CD4-positive, alpha-beta memory T cell (primary cell): ENCODE measurements around the gene TPRN. TPM values are rescaled to one million over a fixed set of nuclear protein-coding genes. Genes with fewer than 3 reads are reported as not detected.
A peak's percentile ranks its signal among the peaks of the same experiment; 100 is the strongest.

ENCODE experiments used
- CTCF ChIA-PET: fragments of 350-600 bp; sonication (Branson Sonifier 250); formaldehyde crosslinking; loops from one replicate; lab custom pipeline; 2021; ENCODE audit warnings: inconsistent platforms; ENCODE audit not compliant: partially characterized antibody; lab: Charles Lee
- POLR2A ChIA-PET: fragments of 350-600 bp; sonication (Branson Sonifier 250); formaldehyde crosslinking; loops from one replicate; lab custom pipeline; 2021; ENCODE audit not compliant: partially characterized antibody; lab: Charles Lee
- DNase-seq, 5 donors: peaks; one replicate each; pipeline versions ENCODE4 v3.0.0 to v3.0.0-alpha.2; 2020 to 2022; ENCODE audit warnings: mixed read lengths in 1 of 5
- H3K27ac ChIP-seq: one replicate; pipeline ENCODE4 v1.7.0; 2013; ENCODE audit warnings: low read depth, low read length
- H3K27me3 ChIP-seq: 2 replicates; pipeline ENCODE4 v1.7.0; 2013; ENCODE audit warnings: mild to moderate bottlenecking, low read length, moderate library complexity; ENCODE audit not compliant: insufficient read depth
- H3K36me3 ChIP-seq: 2 replicates; pipeline ENCODE4 v1.7.0; 2013; ENCODE audit warnings: mild to moderate bottlenecking, low read length, moderate library complexity; ENCODE audit not compliant: insufficient read depth
- H3K4me1 ChIP-seq: 2 replicates; pipeline ENCODE4 v1.7.0; 2013; ENCODE audit warnings: mild to moderate bottlenecking, low read length, moderate library complexity; ENCODE audit not compliant: insufficient read depth
- H3K4me3 ChIP-seq, 2 donors: one replicate each; pipeline ENCODE4 v1.7.0; 2013; ENCODE audit warnings: low read length in 2 of 2, mild to moderate bottlenecking in 1 of 2
- H3K9me3 ChIP-seq, 2 donors: one replicate each; pipeline ENCODE4 v1.7.0; 2013; ENCODE audit warnings: low read length in 2 of 2, control low read depth in 1 of 2; ENCODE audit not compliant: control insufficient read depth in 1 of 2
- H3K27ac Mint-ChIP-seq, 7 donors: one replicate each; pipeline ENCODE4 v1.8.0; 2020 to 2021; ENCODE audit warnings: mixed read lengths in 7 of 7, mild to moderate bottlenecking in 6 of 7, inconsistent platforms in 3 of 7, moderate library complexity in 3 of 7
- H3K27me3 Mint-ChIP-seq, 2 donors: one replicate each; pipeline ENCODE4 v1.8.0; 2020 to 2021; ENCODE audit warnings: mixed read lengths in 2 of 2
- H3K36me3 Mint-ChIP-seq, 2 donors: one replicate each; pipeline ENCODE4 v1.8.0; 2020 to 2021; ENCODE audit warnings: mixed read lengths in 2 of 2, inconsistent platforms in 1 of 2, mild to moderate bottlenecking in 1 of 2
- H3K4me1 Mint-ChIP-seq, 4 donors: one replicate each; pipeline ENCODE4 v1.8.0; 2020 to 2021; ENCODE audit warnings: mixed read lengths in 4 of 4, mild to moderate bottlenecking in 1 of 4
- H3K4me3 Mint-ChIP-seq, 8 donors: one replicate each; pipeline ENCODE4 v1.8.0; 2020 to 2021; ENCODE audit warnings: mixed read lengths in 8 of 8, mild to moderate bottlenecking in 7 of 8, moderate library complexity in 6 of 8, inconsistent platforms in 3 of 8
- H3K9me3 Mint-ChIP-seq, 8 donors: one replicate each; pipeline ENCODE4 v1.8.0; 2020 to 2021; ENCODE audit warnings: mixed read lengths in 8 of 8, mild to moderate bottlenecking in 5 of 8, inconsistent platforms in 3 of 8, moderate library complexity in 1 of 8
- intact Hi-C: fragments of 100-400 bp; cut with micrococcal nuclease; formaldehyde crosslinking; loops from one replicate; pipeline ENCODE4 v1.15.1; 2023
- polyA plus RNA-seq, 2 donors: library from polyadenylated mRNA; unstranded; fragments of 300-500 nt; fragmentation: Illumina TruSeq; gene quantifications; one replicate each; pipeline ENCODE4 v1.2.3, GENCODE V29; 2021
- total RNA-seq, 2 experiments: library from RNA; stranded (reverse); gene quantifications; one replicate each; pipeline ENCODE4 v1.2.3, GENCODE V29; 2021

TPRN gene
- total and polyA plus RNA-seq, 4 experiments from 2014 or later = 0.27 to 8.6 (median 4.5) TPM

- no peaks in the 10 kb centered on the region for H3K9me3 Mint-ChIP-seq
- no peak overlapping the region for H3K4me3 ChIP-seq
- H3K27me3 ChIP-seq = no peaks in the 10 kb centered on the region
- no peak overlapping the region for H3K4me3 Mint-ChIP-seq
- no peaks in the 10 kb centered on the region for H3K36me3 ChIP-seq
- no peak overlapping the region for H3K27ac ChIP-seq
- no peak overlapping the region for H3K27ac Mint-ChIP-seq
- POLR2A ChIA-PET = interaction anchor here (0.6 to 10.3 kb wide), 7 partner anchors 12 to 285 kb away, joined by 3 to 260 read pairs (median 7); partner anchors contain the start of genes ANAPC2, CYSRT1, MAN1B1 and NELFB
- no peak for DNase-seq
- peaks cover 0 to 7% of the 10 kb centered on the region in 2 donors for H3K27me3 Mint-ChIP-seq
- H3K36me3 Mint-ChIP-seq = peaks cover 0 to 1% of the 10 kb centered on the region in 2 donors
- peaks cover 0 to 19% (median 4%) of the 10 kb centered on the region in 4 donors for H3K4me1 Mint-ChIP-seq
- CTCF ChIA-PET = interaction anchor here (0.8 to 2.7 kb wide), 14 partner anchors 12 to 458 kb away, joined by 3 to 15 read pairs (median 6); partner anchors contain the start of genes ANAPC2, RNF208 and SSNA1
- intact Hi-C loops = loop anchor here (1.0 kb wide), 3 partner anchors 12 to 117 kb away; no protein-coding TSS in a partner anchor
- H3K9me3 ChIP-seq = no peaks in the 10 kb centered on the region
- peaks cover 25% of the 10 kb centered on the region for H3K4me1 ChIP-seq
Measured at GRCh38 chr9:137235424-137236237, 35.1 kb upstream of the TPRN start.

- no peaks in the 10 kb centered on the region for H3K9me3 Mint-ChIP-seq
- intact Hi-C loops = no loop called here
- no peaks in the 10 kb centered on the region for H3K36me3 ChIP-seq
- H3K27ac Mint-ChIP-seq = no peak overlapping the region
- H3K27me3 ChIP-seq = no peaks in the 10 kb centered on the region
- POLR2A ChIA-PET = interaction anchor here (3.0 kb wide), 1 partner anchor 11 kb away, joined by 31 read pairs; the partner anchor contains the start of genes CYSRT1 and RNF208
- H3K27ac ChIP-seq = no peak overlapping the region
- H3K4me1 Mint-ChIP-seq = peaks cover 0 to 16% (median 4%) of the 10 kb centered on the region in 4 donors
- no peak overlapping the region for H3K4me3 ChIP-seq
- H3K4me1 ChIP-seq = peaks cover 24% of the 10 kb centered on the region
- no peaks in the 10 kb centered on the region for H3K9me3 ChIP-seq
- CTCF ChIA-PET = interaction anchor here (0.8 to 1.1 kb wide), 3 partner anchors 11 to 457 kb away, joined by 3 to 4 read pairs (median 3); no protein-coding TSS in a partner anchor
- no peak for DNase-seq
- H3K36me3 Mint-ChIP-seq = peaks cover 0 to 1% of the 10 kb centered on the region in 2 donors
- peak overlapping the region in 1 of 8 donors; percentile 30 for H3K4me3 Mint-ChIP-seq
- peaks cover 0 to 9% of the 10 kb centered on the region in 2 donors for H3K27me3 Mint-ChIP-seq
Measured at GRCh38 chr9:137234758-137235423, 34.4 kb upstream of the TPRN start.

- Mint-ChIP-seq H3K4me1 (peaks cover 0 to 11% (median 4%) of the 10 kb centered on the region in 4 donors), H3K36me3 (peaks cover 0 to 1% of the 10 kb centered on the region in 2 donors), H3K27me3 (peaks cover 0 to 9% of the 10 kb centered on the region in 2 donors), H3K9me3 (no peaks in the 10 kb centered on the region), H3K27ac (no peak overlapping the region), H3K4me3 (peak overlapping the region in 1 of 8 donors; percentile 30)
- Histone ChIP-seq H3K36me3 (no peaks in the 10 kb centered on the region), H3K4me3 (no peak overlapping the region), H3K27me3 (no peaks in the 10 kb centered on the region), H3K9me3 (no peaks in the 10 kb centered on the region), H3K4me1 (peaks cover 19% of the 10 kb centered on the region), H3K27ac (no peak overlapping the region)
- POLR2A ChIA-PET = interaction anchor here (1.2 kb wide), 1 partner anchor 10 kb away, joined by 4 read pairs; the partner anchor contains the start of gene CYSRT1
- intact Hi-C loops = no loop called here
- DNase-seq = no peak
- CTCF ChIA-PET = no interaction called here
Measured at GRCh38 chr9:137234055-137234697, 33.6 kb upstream of the TPRN start.

GRCh38 chr9:137233143-137233980, 32.8 kb upstream of the TPRN start:
- Mint-ChIP-seq H3K4me1 (peaks cover 0 to 6% (median 3%) of the 10 kb centered on the region in 4 donors), H3K27me3 (peaks cover 0 to 9% of the 10 kb centered on the region in 2 donors), H3K4me3 (no peak overlapping the region), H3K27ac (no peak overlapping the region), H3K9me3 (no peaks in the 10 kb centered on the region), H3K36me3 (no peaks in the 10 kb centered on the region)
- intact Hi-C loops = no loop called here
- H3K27me3 ChIP-seq = no peaks in the 10 kb centered on the region
- peaks cover 14% of the 10 kb centered on the region for H3K4me1 ChIP-seq
- DNase-seq = no peak
- POLR2A ChIA-PET = interaction anchor here (1.2 kb wide), 1 partner anchor 9 kb away, joined by 4 read pairs; the partner anchor contains the start of gene CYSRT1
- no peaks in the 10 kb centered on the region for H3K9me3 ChIP-seq
- H3K4me3 ChIP-seq = no peak overlapping the region
- no peak overlapping the region for H3K27ac ChIP-seq
- no peaks in the 10 kb centered on the region for H3K36me3 ChIP-seq
- CTCF ChIA-PET = no interaction called here

GRCh38 chr9:137232510-137232909, 32.0 kb upstream of the TPRN start:
- H3K4me3 Mint-ChIP-seq = no peak overlapping the region
- H3K9me3 Mint-ChIP-seq = no peaks in the 10 kb centered on the region
- POLR2A ChIA-PET = interaction anchor here (1.7 kb wide), 1 partner anchor 9 kb away, joined by 7 read pairs; the partner anchor contains the start of gene TUBB4B
- DNase-seq = no peak
- H3K27me3 ChIP-seq = no peaks in the 10 kb centered on the region
- H3K4me1 ChIP-seq = peaks cover 14% of the 10 kb centered on the region
- CTCF ChIA-PET = no interaction called here
- H3K36me3 ChIP-seq = no peaks in the 10 kb centered on the region
- no peak overlapping the region for H3K27ac ChIP-seq
- H3K4me3 ChIP-seq = no peak overlapping the region
- intact Hi-C loops = no loop called here
- no peaks in the 10 kb centered on the region for H3K36me3 Mint-ChIP-seq
- no peaks in the 10 kb centered on the region for H3K9me3 ChIP-seq
- H3K27me3 Mint-ChIP-seq = peaks cover 2 to 10% of the 10 kb centered on the region in 2 donors
- H3K27ac Mint-ChIP-seq = no peak overlapping the region
- H3K4me1 Mint-ChIP-seq = peaks cover 2 to 10% (median 4%) of the 10 kb centered on the region in 4 donors

GRCh38 chr9:137232101-137232500, 31.6 kb upstream of the TPRN start:
- intact Hi-C loops = no loop called here
- Histone ChIP-seq H3K36me3 (no peaks in the 10 kb centered on the region), H3K4me1 (peaks cover 13% of the 10 kb centered on the region), H3K9me3 (no peaks in the 10 kb centered on the region), H3K27me3 (no peaks in the 10 kb centered on the region), H3K27ac (no peak overlapping the region), H3K4me3 (no peak overlapping the region)
- Mint-ChIP-seq H3K27ac (no peak overlapping the region), H3K36me3 (no peaks in the 10 kb centered on the region), H3K4me3 (no peak overlapping the region), H3K4me1 (peaks cover 2 to 12% (median 3%) of the 10 kb centered on the region in 4 donors), H3K9me3 (no peaks in the 10 kb centered on the region), H3K27me3 (peaks cover 3 to 11% of the 10 kb centered on the region in 2 donors)
- POLR2A ChIA-PET = interaction anchor here (1.7 kb wide), 1 partner anchor 9 kb away, joined by 7 read pairs; the partner anchor contains the start of gene TUBB4B
- DNase-seq = no peak
- CTCF ChIA-PET = no interaction called here
